GM08714 (cell line): ENCODE measurements around the gene ENTPD2.

Experiments
- H3K4me3 ChIP-seq: fragments of 200-500 bp; sonication (Bioruptor generic); 2 replicates; pipeline ENCODE4 v1.5.1; 2014; ENCODE audit warnings: mild to moderate bottlenecking, low read length, inconsistent platforms
- ZNF274 ChIP-seq: IDR thresholded peaks from 2 replicates; pipeline ENCODE4 v1.6.1; 2012; ENCODE audit warnings: mild to moderate bottlenecking, low read depth, low read length

The ENTPD2 gene

GRCh38 chr9:137053944-137054931 is at the start of gene ENTPD2:
Gene ENTPD2, minus strand, starts transcription at chr9:137054061. Its CDS starts 64 bp downstream, at chr9:137053997.
- no peak within 1 kb of the TSS; the same call in 1 of the 2 replicates for H3K4me3 ChIP-seq
- TF ChIP-seq ZNF274 = no peak

- TF ChIP-seq ZNF274 = no peak
- no peak overlapping the region for H3K4me3 ChIP-seq
Observed at GRCh38 chr9:137103206-137103999, 49.5 kb upstream of the ENTPD2 start.

GRCh38 chr9:137099231-137099630 is 45.4 kb upstream of the ENTPD2 start:
- H3K4me3 ChIP-seq = no peak overlapping the region
- TF ChIP-seq ZNF274 = no peak

- no peak for TF ChIP-seq ZNF274
- no peak overlapping the region for H3K4me3 ChIP-seq
Observed at GRCh38 chr9:137097761-137098462, 44.1 kb upstream of the ENTPD2 start.

- H3K4me3 ChIP-seq = no peak overlapping the region
- no peak for TF ChIP-seq ZNF274
Observed at GRCh38 chr9:137096785-137097546, 43.1 kb upstream of the ENTPD2 start.

- no peak for TF ChIP-seq ZNF274
- no peak overlapping the region; the same call in 1 of the 2 replicates for H3K4me3 ChIP-seq
Observed at GRCh38 chr9:137095664-137096517, 42.0 kb upstream of the ENTPD2 start.

GRCh38 chr9:137089232-137089947 is 35.5 kb upstream of the ENTPD2 start:
- no peak overlapping the region for H3K4me3 ChIP-seq
- TF ChIP-seq ZNF274 = no peak

GRCh38 chr9:137088121-137088520 is 34.3 kb upstream of the ENTPD2 start:
- TF ChIP-seq ZNF274 = no peak
- no peak overlapping the region; the same call in 1 of the 2 replicates for H3K4me3 ChIP-seq

- no peak for TF ChIP-seq ZNF274
- peak overlapping the region; percentile 67 for H3K4me3 ChIP-seq
Observed at GRCh38 chr9:137087409-137087925, 33.6 kb upstream of the ENTPD2 start.

GRCh38 chr9:137086531-137087408 is 32.9 kb upstream of the ENTPD2 start, which contains the start of gene MAN1B1:
Gene MAN1B1, plus strand, starts transcription at chr9:137086985. Its CDS starts 15 bp downstream, at chr9:137087000.
- peak within 1 kb of the TSS; percentile 67 for H3K4me3 ChIP-seq
- no peak for TF ChIP-seq ZNF274
